GM18517 (cell line): ENCODE measurements around the gene PEX11G.

Experiments
- ATAC-seq: cut with Tn5 transposase; IDR thresholded peaks from one replicate; pipeline ENCODE4 v1.9.1; 2021; ENCODE audit warnings: mild to moderate bottlenecking, moderate library complexity; ENCODE audit not compliant: unreplicated experiment

PEX11G gene

GRCh38 chr19:7500811-7501450 lies 12.1 kb upstream of the PEX11G start:
- ATAC-seq: no peak

GRCh38 chr19:7497292-7497691 lies 8.5 kb upstream of the PEX11G start:
- ATAC-seq: no peak

DNA sequence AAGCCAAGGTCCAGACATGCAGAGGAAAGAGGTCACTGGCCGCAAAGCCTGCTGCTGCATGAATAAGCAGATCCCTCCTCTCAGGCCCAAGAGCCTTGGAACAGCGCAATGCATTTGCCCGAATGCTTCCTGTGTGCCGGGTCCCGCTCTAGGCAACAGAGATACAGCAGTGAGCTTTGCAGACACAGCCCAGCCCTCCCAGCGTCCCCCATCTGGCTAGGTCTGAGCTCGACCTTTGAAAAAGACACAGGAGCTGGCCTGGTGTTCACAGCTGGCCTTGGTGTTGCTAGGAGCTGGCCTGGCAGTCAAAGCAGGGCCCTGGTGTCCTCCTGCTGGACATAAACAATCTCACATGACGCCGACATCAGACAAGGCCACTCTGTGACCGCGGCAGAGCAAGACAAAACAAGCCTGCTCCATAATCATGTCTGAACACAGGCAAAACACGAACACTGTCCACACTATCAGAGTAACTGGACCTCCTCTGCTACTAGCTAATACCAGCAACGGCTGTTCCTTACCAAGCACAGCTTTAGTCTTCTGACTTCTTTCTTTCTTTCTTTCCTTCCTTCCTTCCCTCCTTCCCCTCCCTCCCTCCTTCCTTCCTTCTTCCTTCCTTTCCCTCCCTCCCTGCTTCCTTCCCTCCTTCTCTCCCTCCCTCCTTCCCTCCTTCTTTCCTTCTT lies 5.7 kb upstream of the PEX11G start:
- no peak for ATAC-seq

- no peak for ATAC-seq
These were observed 3.7 kb upstream of the PEX11G start for GRCh38 chr19:7492558-7492957.

DNA sequence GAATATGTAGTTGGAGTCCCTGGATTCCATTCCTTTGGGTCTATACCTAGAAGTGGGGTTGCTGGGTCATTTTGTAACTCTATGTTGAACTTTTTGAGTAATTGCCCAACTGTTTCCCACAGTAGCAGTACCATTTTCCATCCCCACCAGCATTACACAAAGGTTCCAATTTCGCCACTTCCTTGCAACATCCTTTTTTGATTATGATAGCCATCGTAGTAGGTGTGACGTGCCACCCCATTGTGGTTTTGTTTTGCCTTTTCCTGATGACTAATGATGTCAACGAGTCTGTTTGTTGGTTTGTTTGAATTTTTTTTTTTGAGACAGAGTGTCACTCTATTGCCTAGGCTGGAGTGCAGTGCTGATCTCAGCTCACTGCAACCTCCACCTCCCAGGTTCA lies 3.3 kb upstream of the PEX11G start:
- no peak for ATAC-seq

GRCh38 chr19:7489609-7490044 lies 792 bp upstream of the PEX11G start:
- no peak for ATAC-seq

GRCh38 chr19:7486923-7487322 lies 1.9 kb downstream of the PEX11G start:
- ATAC-seq: no peak

- no peak for ATAC-seq
These were observed 5.1 kb downstream of the PEX11G start for GRCh38 chr19:7483720-7484201.

- ATAC-seq: no peak
These were observed 6.0 kb downstream of the PEX11G start for GRCh38 chr19:7482584-7483439.

DNA sequence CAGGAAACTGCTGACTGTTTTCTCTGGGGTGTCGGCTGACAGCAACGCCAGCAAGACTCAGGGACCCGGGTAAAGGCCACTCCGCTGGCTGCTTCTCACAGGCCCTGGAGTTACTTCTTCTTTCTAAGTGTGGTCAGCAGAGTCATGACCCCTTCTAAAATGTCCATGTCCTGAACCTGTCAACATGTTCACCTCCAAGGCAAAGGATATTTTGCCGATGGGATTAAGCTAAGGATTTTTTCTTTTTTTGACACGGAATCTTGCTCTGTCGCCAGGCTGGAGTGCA lies 7.9 kb downstream of the PEX11G start:
- ATAC-seq: no peak

- ATAC-seq: no peak
These were observed 8.4 kb downstream of the PEX11G start for GRCh38 chr19:7480222-7480969.

DNA sequence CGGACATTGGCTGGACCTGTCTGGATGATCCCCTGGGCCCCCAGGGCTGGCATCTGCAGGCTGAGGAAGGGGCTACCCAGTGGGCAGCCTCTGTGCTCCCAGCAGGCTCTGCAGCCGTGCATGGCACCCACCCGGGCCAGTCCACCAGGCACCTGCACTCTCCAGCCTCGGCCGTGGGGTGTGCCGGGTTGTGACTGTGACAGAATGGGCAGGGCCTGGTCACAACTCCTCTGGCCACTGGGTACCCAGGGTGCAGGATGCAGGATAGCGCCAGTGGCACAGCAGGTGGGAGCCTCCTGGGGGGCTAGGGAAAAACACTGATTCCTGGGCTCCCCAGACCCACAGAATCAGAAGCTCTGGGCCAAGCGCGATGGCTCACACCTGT lies 10.0 kb downstream of the PEX11G start:
- ATAC-seq: no peak

GRCh38 chr19:7478173-7478842 lies 10.5 kb downstream of the PEX11G start:
- ATAC-seq: no peak

- no peak for ATAC-seq
These were observed 11.1 kb downstream of the PEX11G start for GRCh38 chr19:7477758-7478157.

- no peak for ATAC-seq
These were observed 11.9 kb downstream of the PEX11G start for GRCh38 chr19:7476777-7477494.

- ATAC-seq: no peak
These were observed 12.6 kb downstream of the PEX11G start for GRCh38 chr19:7476241-7476640.

- ATAC-seq: no peak
These were observed 13.2 kb downstream of the PEX11G start for GRCh38 chr19:7475665-7476064.

GRCh38 chr19:7471696-7472615 lies 16.9 kb downstream of the PEX11G start:
- ATAC-seq: no peak
